ENCODE data around the gene ZNF770. TPM values are rescaled to one million over a fixed set of nuclear protein-coding genes. Genes with fewer than 3 reads are reported as not detected.
"Not testable (repeated sequence)": the region's sequence is repeated elsewhere in the genome, so short reads cannot be mapped to it uniquely, and the experiment has no call there.

The ZNF770 gene
- total RNA-seq, 2 donors from 2014 or later = 52.3 to 86.1 TPM

DNA sequence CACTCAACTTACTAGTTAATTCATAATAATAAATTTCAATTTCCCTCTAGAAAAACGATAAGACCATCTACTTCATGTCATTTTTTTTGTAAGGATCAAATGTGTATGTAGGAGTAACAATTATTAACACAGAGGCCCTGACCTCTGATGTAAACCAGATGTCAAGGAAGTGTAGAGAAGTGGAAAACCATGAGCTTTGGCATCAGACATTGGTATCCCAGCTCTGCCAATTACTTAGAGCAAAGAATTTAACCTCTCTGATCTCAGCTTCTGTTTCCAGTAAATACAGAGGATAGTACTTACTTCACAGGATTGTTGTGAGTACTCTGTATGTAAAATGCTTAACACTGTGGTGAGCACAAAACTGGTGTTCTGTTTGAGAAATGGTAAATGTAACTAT lies 36.1 kb downstream of the ZNF770 start:
- peaks cover 48% of the 10 kb centered on the region for H3K36me3 ChIP-seq (ENCODE audit: control insufficient read depth, insufficient read depth, low read length)
- peaks cover 13% of the 10 kb centered on the region for H3K9me3 ChIP-seq (ENCODE audit: control insufficient read depth, low read length)
- Mint-ChIP-seq H3K27me3 (ENCODE audit: insufficient read depth) (no peaks in the 10 kb centered on the region), H3K27ac (no peak overlapping the region), H3K4me1 (no peaks in the 10 kb centered on the region), H3K36me3 (ENCODE audit: low read depth) (peaks cover 54% of the 10 kb centered on the region), H3K4me3 (no peak overlapping the region), H3K9me3 (peaks cover 7% of the 10 kb centered on the region)
- H3K4me3 ChIP-seq (ENCODE audit: low read length) = no peak overlapping the region
- TF ChIP-seq, protein P1, sequence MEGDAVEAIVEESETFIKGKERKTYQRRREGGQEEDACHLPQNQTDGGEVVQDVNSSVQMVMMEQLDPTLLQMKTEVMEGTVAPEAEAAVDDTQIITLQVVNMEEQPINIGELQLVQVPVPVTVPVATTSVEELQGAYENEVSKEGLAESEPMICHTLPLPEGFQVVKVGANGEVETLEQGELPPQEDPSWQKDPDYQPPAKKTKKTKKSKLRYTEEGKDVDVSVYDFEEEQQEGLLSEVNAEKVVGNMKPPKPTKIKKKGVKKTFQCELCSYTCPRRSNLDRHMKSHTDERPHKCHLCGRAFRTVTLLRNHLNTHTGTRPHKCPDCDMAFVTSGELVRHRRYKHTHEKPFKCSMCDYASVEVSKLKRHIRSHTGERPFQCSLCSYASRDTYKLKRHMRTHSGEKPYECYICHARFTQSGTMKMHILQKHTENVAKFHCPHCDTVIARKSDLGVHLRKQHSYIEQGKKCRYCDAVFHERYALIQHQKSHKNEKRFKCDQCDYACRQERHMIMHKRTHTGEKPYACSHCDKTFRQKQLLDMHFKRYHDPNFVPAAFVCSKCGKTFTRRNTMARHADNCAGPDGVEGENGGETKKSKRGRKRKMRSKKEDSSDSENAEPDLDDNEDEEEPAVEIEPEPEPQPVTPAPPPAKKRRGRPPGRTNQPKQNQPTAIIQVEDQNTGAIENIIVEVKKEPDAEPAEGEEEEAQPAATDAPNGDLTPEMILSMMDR (conservative IDR thresholded peaks at IDR 0.05) = no peak
- no peak overlapping the region for H3K27ac ChIP-seq (ENCODE audit: low read depth, low read length)
- H3K9ac ChIP-seq (ENCODE audit: extremely low read depth, low read length, poor library complexity, severe bottlenecking) = no peak overlapping the region
- no peaks in the 10 kb centered on the region for H3K4me1 ChIP-seq (ENCODE audit: control insufficient read depth, insufficient read depth, low read length)
- DNase-seq = no peak
- 100% methylated on average over 1 of the region's 1 CpG; no CpG with 5 or more reads in 1 of the 2 experiments for WGBS, 2 experiments (ENCODE audit: insufficient coverage in 1 of 2, insufficient read length in 1 of 2)
- no peaks in the 10 kb centered on the region for H3K27me3 ChIP-seq (ENCODE audit: control insufficient read depth, insufficient read depth, low read length, poor library complexity, severe bottlenecking)

GRCh38 chr15:34944936-34945335 lies 43.2 kb downstream of the ZNF770 start:
- H3K27me3 Mint-ChIP-seq (ENCODE audit: insufficient read depth) = no peaks in the 10 kb centered on the region
- no peak overlapping the region for H3K27ac ChIP-seq (ENCODE audit: low read depth, low read length)
- H3K27me3 ChIP-seq (ENCODE audit: control insufficient read depth, insufficient read depth, low read length, poor library complexity, severe bottlenecking) = no peaks in the 10 kb centered on the region
- 89 to 93% methylated on average over 3 of the region's 3 CpGs for WGBS, 2 experiments (ENCODE audit: insufficient coverage in 1 of 2, insufficient read length in 1 of 2)
- no peak for DNase-seq
- H3K4me3 ChIP-seq (ENCODE audit: low read length) = no peak overlapping the region
- TF ChIP-seq, protein P1 (conservative IDR thresholded peaks at IDR 0.05) = no peak
- H3K36me3 ChIP-seq (ENCODE audit: control insufficient read depth, insufficient read depth, low read length) = peaks cover 74% of the 10 kb centered on the region
- H3K9me3 ChIP-seq (ENCODE audit: control insufficient read depth, low read length) = peaks cover under 1% of the 10 kb centered on the region
- H3K9ac ChIP-seq (ENCODE audit: extremely low read depth, low read length, poor library complexity, severe bottlenecking) = no peak overlapping the region
- peaks cover 49% of the 10 kb centered on the region for H3K36me3 Mint-ChIP-seq (ENCODE audit: low read depth)
- H3K9me3 Mint-ChIP-seq = peaks cover 5% of the 10 kb centered on the region
- no peaks in the 10 kb centered on the region for H3K4me1 ChIP-seq (ENCODE audit: control insufficient read depth, insufficient read depth, low read length)
- no peak overlapping the region for H3K27ac Mint-ChIP-seq
- H3K4me1 Mint-ChIP-seq = no peaks in the 10 kb centered on the region
- no peak overlapping the region for H3K4me3 Mint-ChIP-seq

GRCh38 chr15:34943711-34944110 lies 44.4 kb downstream of the ZNF770 start:
- H3K4me1 Mint-ChIP-seq = no peaks in the 10 kb centered on the region
- H3K36me3 Mint-ChIP-seq (ENCODE audit: low read depth) = peaks cover 58% of the 10 kb centered on the region
- H3K27me3 ChIP-seq (ENCODE audit: control insufficient read depth, insufficient read depth, low read length, poor library complexity, severe bottlenecking) = no peaks in the 10 kb centered on the region

DNA sequence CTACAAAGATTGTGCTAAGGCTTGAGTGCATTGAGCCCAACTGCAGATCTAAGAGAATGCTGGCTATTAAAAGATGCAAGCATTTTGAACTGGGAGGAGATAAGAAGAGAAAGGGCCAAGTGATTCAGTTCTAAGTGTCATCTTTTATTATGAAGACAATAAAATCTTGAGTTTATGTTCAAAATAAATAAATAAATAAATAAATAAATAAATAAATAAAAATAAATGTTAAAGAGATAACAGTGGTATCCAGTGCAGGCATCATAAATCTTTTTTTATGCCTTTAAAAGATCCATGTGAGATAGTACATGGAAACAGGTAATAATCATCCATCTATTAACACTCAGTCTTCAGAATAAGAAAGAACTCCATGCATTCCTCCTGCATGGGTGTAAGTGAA lies 44.8 kb downstream of the ZNF770 start:
- not testable (repeated sequence) for H3K4me1 Mint-ChIP-seq; H3K27ac ChIP-seq (ENCODE audit: low read depth, low read length); H3K27me3 ChIP-seq (ENCODE audit: control insufficient read depth, insufficient read depth, low read length, poor library complexity, severe bottlenecking); H3K9ac ChIP-seq (ENCODE audit: extremely low read depth, low read length, poor library complexity, severe bottlenecking); H3K9me3 Mint-ChIP-seq; H3K4me1 ChIP-seq (ENCODE audit: control insufficient read depth, insufficient read depth, low read length); DNase-seq; H3K4me3 ChIP-seq (ENCODE audit: low read length); H3K27me3 Mint-ChIP-seq (ENCODE audit: insufficient read depth); H3K27ac Mint-ChIP-seq; H3K4me3 Mint-ChIP-seq; H3K9me3 ChIP-seq (ENCODE audit: control insufficient read depth, low read length)
- peaks cover 58% of the 10 kb centered on the region for H3K36me3 Mint-ChIP-seq (ENCODE audit: low read depth)
- H3K36me3 ChIP-seq (ENCODE audit: control insufficient read depth, insufficient read depth, low read length) = peaks cover 83% of the 10 kb centered on the region

More at GRCh38 chr15:34943711-34944110, 44.4 kb downstream of the ZNF770 start:
- no peak for DNase-seq
- H3K9ac ChIP-seq (ENCODE audit: extremely low read depth, low read length, poor library complexity, severe bottlenecking) = no peak overlapping the region
- no peak overlapping the region for H3K4me3 ChIP-seq (ENCODE audit: low read length)
- no peaks in the 10 kb centered on the region for H3K9me3 ChIP-seq (ENCODE audit: control insufficient read depth, low read length)
- H3K4me1 ChIP-seq (ENCODE audit: control insufficient read depth, insufficient read depth, low read length) = no peaks in the 10 kb centered on the region
- Mint-ChIP-seq H3K9me3 (peaks cover 5% of the 10 kb centered on the region), H3K4me3 (no peak overlapping the region), H3K27ac (no peak overlapping the region), H3K27me3 (ENCODE audit: insufficient read depth) (no peaks in the 10 kb centered on the region)
- H3K36me3 ChIP-seq (ENCODE audit: control insufficient read depth, insufficient read depth, low read length) = peaks cover 81% of the 10 kb centered on the region
- TF ChIP-seq, protein P1 (conservative IDR thresholded peaks at IDR 0.05) = no peak
- no peak overlapping the region for H3K27ac ChIP-seq (ENCODE audit: low read depth, low read length)

Data from endodermal cell (in vitro differentiated cells).